ENCODE data around the gene PSMB11. TPM values are rescaled to one million over a fixed set of nuclear protein-coding genes. Genes with fewer than 3 reads are reported as not detected.

Gene PSMB11
- total RNA-seq, 6 experiments from 2014 or later: 0.12 TPM; not detected in 5

- no peak overlapping the region for H3K27ac Mint-ChIP-seq
- peaks cover 4% of the 10 kb centered on the region for H3K27me3 Mint-ChIP-seq (ENCODE audit: insufficient read depth)
- DNase-seq: no peak
- H3K36me3 Mint-ChIP-seq (ENCODE audit: low read depth): peaks cover 5% of the 10 kb centered on the region; the same call in 1 of the 2 replicates
- no peak overlapping the region for H3K4me3 Mint-ChIP-seq
- no peaks in the 10 kb centered on the region for H3K9me3 Mint-ChIP-seq
- H3K4me1 Mint-ChIP-seq (ENCODE audit: low read depth): peaks cover 18% of the 10 kb centered on the region
- no peak for TF ChIP-seq CTCF (IDR thresholded peaks at IDR 0.05)
These were observed 6.0 kb downstream of the PSMB11 start for GRCh38 chr14:23047751-23048693.

GRCh38 chr14:23049011-23049410, 7.0 kb downstream of the PSMB11 start:
- H3K4me1 Mint-ChIP-seq (ENCODE audit: low read depth): peaks cover 18% of the 10 kb centered on the region
- H3K4me3 Mint-ChIP-seq: no peak overlapping the region
- peaks cover 5% of the 10 kb centered on the region; the same call in 1 of the 2 replicates for H3K36me3 Mint-ChIP-seq (ENCODE audit: low read depth)
- no peak overlapping the region for H3K27ac Mint-ChIP-seq
- TF ChIP-seq CTCF (IDR thresholded peaks at IDR 0.05): no peak
- no peak for DNase-seq
- no peaks in the 10 kb centered on the region for H3K9me3 Mint-ChIP-seq
- peaks cover 3% of the 10 kb centered on the region for H3K27me3 Mint-ChIP-seq (ENCODE audit: insufficient read depth)

- no peak for DNase-seq
- H3K27me3 Mint-ChIP-seq (ENCODE audit: insufficient read depth): peaks cover 3% of the 10 kb centered on the region
These were observed 9.4 kb downstream of the PSMB11 start for GRCh38 chr14:23051141-23052057.

GRCh38 chr14:23052182-23052623, 10.2 kb downstream of the PSMB11 start:
- DNase-seq: no peak
- no peak overlapping the region for H3K27ac Mint-ChIP-seq
- H3K4me3 Mint-ChIP-seq: no peak overlapping the region
- H3K4me1 Mint-ChIP-seq (ENCODE audit: low read depth): peaks cover 18% of the 10 kb centered on the region
- H3K9me3 Mint-ChIP-seq: no peaks in the 10 kb centered on the region
- TF ChIP-seq CTCF (IDR thresholded peaks at IDR 0.05): no peak
- peaks cover 5% of the 10 kb centered on the region for H3K27me3 Mint-ChIP-seq (ENCODE audit: insufficient read depth)
- peaks cover 5% of the 10 kb centered on the region; the same call in 1 of the 2 replicates for H3K36me3 Mint-ChIP-seq (ENCODE audit: low read depth)

More at GRCh38 chr14:23051141-23052057, 9.4 kb downstream of the PSMB11 start:
- H3K36me3 Mint-ChIP-seq (ENCODE audit: low read depth): peaks cover 5% of the 10 kb centered on the region; the same call in 1 of the 2 replicates
- H3K4me3 Mint-ChIP-seq: no peak overlapping the region
- no peak for TF ChIP-seq CTCF (IDR thresholded peaks at IDR 0.05)
- peaks cover 10% of the 10 kb centered on the region for H3K4me1 Mint-ChIP-seq (ENCODE audit: low read depth)
- H3K9me3 Mint-ChIP-seq: no peaks in the 10 kb centered on the region
- H3K27ac Mint-ChIP-seq: no peak overlapping the region

- Mint-ChIP-seq H3K27ac (no peak overlapping the region), H3K9me3 (no peaks in the 10 kb centered on the region), H3K4me3 (no peak overlapping the region), H3K36me3 (ENCODE audit: low read depth) (peaks cover under 1% of the 10 kb centered on the region; the same call in 1 of the 2 replicates), H3K27me3 (ENCODE audit: insufficient read depth) (peaks cover 5% of the 10 kb centered on the region), H3K4me1 (ENCODE audit: low read depth) (peaks cover 18% of the 10 kb centered on the region)
- no peak for TF ChIP-seq CTCF (IDR thresholded peaks at IDR 0.05)
- no peak for DNase-seq
These were observed 10.7 kb downstream of the PSMB11 start for GRCh38 chr14:23052671-23053070.
